Breast epithelium (tissue), 4 donors: Measurements from ENCODE around the gene RNF180. TPM values are rescaled to one million over a fixed set of nuclear protein-coding genes. Genes with fewer than 3 reads are reported as not detected.

Experiments
- DNase-seq, 2 donors: peaks; one replicate each; pipeline ENCODE4 v3.0.0-alpha.2; 2019; ENCODE audit warnings: low spot score in 2 of 2
- H3K27ac ChIP-seq, 2 donors: fragments of 200-600 bp; sonication (generic) in 1 of 2; one replicate each; pipeline ENCODE4 v1.5.1; 2016 to 2019; ENCODE audit warnings: mild to moderate bottlenecking in 1 of 2
- H3K27me3 ChIP-seq, 2 donors: fragments of 200-600 bp; sonication (generic) in 1 of 2; one replicate each; pipeline versions ENCODE4 v1.5.1 to v1.6.0; 2017 to 2019; ENCODE audit warnings: control low read depth in 1 of 2, mild to moderate bottlenecking in 1 of 2
- H3K36me3 ChIP-seq: fragments of 200-600 bp; one replicate; pipeline ENCODE4 v1.5.1; 2019
- H3K4me1 ChIP-seq, 2 donors: fragments of 200-600 bp; sonication (generic); one replicate each; pipeline ENCODE4 v1.5.1; 2016 to 2019; ENCODE audit warnings: control low read depth in 1 of 2
- H3K4me3 ChIP-seq, 3 donors: fragments of 200-600 bp; sonication (generic); 1 replicate in 2 of 3; 2 replicates in 1 of 3; pipeline ENCODE4 v1.5.1; 2016 to 2019; ENCODE audit warnings: mild to moderate bottlenecking in 3 of 3, moderate library complexity in 2 of 3
- H3K9me3 ChIP-seq, 2 donors: fragments of 200-600 bp; sonication (generic) in 1 of 2; one replicate each; pipeline ENCODE4 v1.5.1; 2016 to 2019; ENCODE audit warnings: control low read depth in 1 of 2
- POLR2A ChIP-seq: fragments of 450-650 bp; IDR thresholded peaks from one replicate; pipeline ENCODE4 v1.6.1; 2016; ENCODE audit warnings: antibody characterized with exemption, mild to moderate bottlenecking, moderate library complexity
- POLR2AphosphoS5 ChIP-seq, 3 donors: sonication (generic); formaldehyde crosslinking; IDR thresholded peaks; one replicate each; pipeline ENCODE4 v1.6.1; 2017; ENCODE audit warnings: antibody characterized with exemption in 3 of 3
- intact Hi-C: fragments of 100-400 bp; cut with DNase I; formaldehyde crosslinking; loops from one replicate; pipeline ENCODE4 v1.15.1; 2023; ENCODE audit warnings: low total_unique reads
- total RNA-seq, 3 donors: library from RNA; depleted of rRNA; stranded (reverse); fragments of >200 nt; gene quantifications; one replicate each; pipeline ENCODE4 v1.1.0, GENCODE V29; 2016
- TF ChIP-seq, protein P1 (sequence below), 3 donors: fragments of 450-650 bp; IDR thresholded peaks; one replicate each; pipeline ENCODE4 v1.5.1; 2016 to 2017; ENCODE audit warnings: antibody characterized with exemption in 3 of 3, mild to moderate bottlenecking in 3 of 3, moderate library complexity in 3 of 3

Gene RNF180
- total RNA-seq, 3 donors from 2014 or later, result 14.4 to 22.7 (median 16.2) TPM

DNA sequence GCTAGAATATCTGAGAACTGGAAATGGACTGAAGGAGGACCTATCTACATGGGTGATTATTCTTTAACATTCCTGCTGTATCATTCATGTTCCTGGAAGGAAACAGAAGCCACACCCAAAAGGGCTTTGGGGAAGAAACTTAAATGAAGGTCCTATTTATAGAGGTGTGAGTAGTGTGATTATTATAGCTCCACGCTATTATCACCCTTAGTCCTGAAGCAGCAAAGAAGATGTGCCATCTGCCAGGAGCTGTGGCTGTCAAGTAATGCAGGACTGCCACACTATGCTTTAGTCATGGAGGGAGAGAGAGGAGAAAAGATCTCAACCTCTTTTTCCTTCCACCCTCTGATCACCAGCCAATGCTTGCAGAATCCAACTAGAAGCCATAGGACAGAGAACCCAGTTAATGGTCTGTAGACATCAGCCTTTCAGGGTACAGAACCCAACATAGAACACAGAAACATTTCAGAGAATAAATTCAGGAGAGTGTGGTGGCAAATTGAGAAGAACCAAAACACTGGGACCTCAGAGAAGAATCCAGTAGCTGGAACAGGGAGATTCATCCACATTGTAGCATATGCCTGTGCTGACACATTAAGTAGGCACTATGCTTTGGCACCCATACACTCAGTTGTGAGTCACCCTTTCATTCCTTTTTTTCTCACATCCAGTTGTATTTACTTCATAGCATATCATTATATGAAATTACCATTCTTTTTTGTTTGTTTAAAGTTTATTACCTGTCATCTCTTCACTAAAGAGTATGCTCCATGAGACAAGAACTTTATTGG is 21.0 kb upstream of the RNF180 start:
- TF ChIP-seq, protein P1, sequence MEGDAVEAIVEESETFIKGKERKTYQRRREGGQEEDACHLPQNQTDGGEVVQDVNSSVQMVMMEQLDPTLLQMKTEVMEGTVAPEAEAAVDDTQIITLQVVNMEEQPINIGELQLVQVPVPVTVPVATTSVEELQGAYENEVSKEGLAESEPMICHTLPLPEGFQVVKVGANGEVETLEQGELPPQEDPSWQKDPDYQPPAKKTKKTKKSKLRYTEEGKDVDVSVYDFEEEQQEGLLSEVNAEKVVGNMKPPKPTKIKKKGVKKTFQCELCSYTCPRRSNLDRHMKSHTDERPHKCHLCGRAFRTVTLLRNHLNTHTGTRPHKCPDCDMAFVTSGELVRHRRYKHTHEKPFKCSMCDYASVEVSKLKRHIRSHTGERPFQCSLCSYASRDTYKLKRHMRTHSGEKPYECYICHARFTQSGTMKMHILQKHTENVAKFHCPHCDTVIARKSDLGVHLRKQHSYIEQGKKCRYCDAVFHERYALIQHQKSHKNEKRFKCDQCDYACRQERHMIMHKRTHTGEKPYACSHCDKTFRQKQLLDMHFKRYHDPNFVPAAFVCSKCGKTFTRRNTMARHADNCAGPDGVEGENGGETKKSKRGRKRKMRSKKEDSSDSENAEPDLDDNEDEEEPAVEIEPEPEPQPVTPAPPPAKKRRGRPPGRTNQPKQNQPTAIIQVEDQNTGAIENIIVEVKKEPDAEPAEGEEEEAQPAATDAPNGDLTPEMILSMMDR (IDR thresholded peaks at IDR 0.05), result no peak
- TF ChIP-seq POLR2A (no peak), POLR2AphosphoS5 (IDR thresholded peaks at IDR 0.05) (no peak)
- Histone ChIP-seq H3K9me3 (no peaks in the 10 kb centered on the region), H3K27me3 (no peaks in the 10 kb centered on the region), H3K36me3 (no peaks in the 10 kb centered on the region), H3K4me3 (no peak overlapping the region), H3K27ac (peak overlapping the region in 1 of 2 donors; percentile 28), H3K4me1 (no peaks in the 10 kb centered on the region)
- no peak for DNase-seq
- intact Hi-C loops, result no loop called here

DNA sequence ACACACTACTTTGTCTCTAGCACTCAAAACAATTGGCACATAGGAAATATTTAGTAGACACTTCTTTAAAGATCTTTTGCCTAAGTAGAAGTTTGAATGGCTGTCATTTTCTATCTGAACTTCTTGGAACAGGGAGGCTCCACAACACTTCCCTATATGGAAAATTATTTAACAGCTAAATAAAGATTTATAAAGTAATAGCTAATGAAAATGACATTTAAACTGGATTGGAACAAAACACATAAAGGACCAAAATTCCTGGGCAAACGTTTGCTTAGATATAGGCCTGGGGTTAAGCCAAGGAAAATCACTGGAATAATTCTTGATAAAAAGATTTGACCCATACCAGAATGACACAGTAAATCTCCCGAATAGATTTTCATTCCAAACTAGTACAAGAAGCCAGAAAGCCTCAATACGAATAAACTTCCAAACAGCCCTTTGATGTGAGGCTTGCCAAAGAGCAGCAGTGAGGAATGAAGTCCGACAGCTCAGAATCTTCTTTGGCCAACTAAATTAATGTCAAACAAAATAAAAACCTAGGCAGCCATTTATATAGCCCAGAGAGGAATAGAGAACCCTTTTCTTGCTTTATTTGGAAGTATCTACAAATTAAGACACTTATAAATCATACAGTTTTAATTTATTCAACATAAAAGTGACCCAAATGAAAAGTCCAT is 20.3 kb upstream of the RNF180 start:
- no peak for DNase-seq
- Histone ChIP-seq H3K36me3 (no peaks in the 10 kb centered on the region), H3K4me1 (no peaks in the 10 kb centered on the region), H3K4me3 (no peak overlapping the region), H3K9me3 (no peaks in the 10 kb centered on the region), H3K27ac (peak overlapping the region; percentile 20 to 28), H3K27me3 (no peaks in the 10 kb centered on the region)
- intact Hi-C loops, result no loop called here
- TF ChIP-seq POLR2AphosphoS5 (IDR thresholded peaks at IDR 0.05) (no peak), POLR2A (no peak)
- TF ChIP-seq, protein P1 (IDR thresholded peaks at IDR 0.05), result no peak

DNA sequence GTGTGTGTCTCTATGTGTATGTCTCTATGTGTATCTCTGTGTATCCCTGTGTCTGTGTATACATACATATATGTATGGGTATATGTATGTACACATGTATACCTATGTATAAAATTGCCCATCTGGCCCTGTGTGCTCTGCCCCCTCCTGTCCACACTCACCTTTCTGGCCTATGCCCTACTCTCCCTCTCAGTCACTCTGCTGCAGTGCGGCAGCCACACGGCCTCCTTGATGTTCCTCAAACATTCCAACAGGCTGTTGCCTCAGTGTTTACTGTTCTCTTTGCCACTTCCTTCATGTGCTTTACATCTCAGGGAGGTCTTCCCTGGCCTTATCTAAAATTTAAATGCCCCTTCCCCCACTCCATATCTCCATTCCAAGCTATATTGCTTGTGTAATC is 18.3 kb upstream of the RNF180 start:
- no peak for TF ChIP-seq POLR2A
- no peak for TF ChIP-seq POLR2AphosphoS5 (IDR thresholded peaks at IDR 0.05)
- TF ChIP-seq, protein P1 (IDR thresholded peaks at IDR 0.05), result no peak
- no peak for DNase-seq
- H3K27ac ChIP-seq, result no peak overlapping the region
- H3K9me3 ChIP-seq, result no peaks in the 10 kb centered on the region
- no peaks in the 10 kb centered on the region for H3K27me3 ChIP-seq
- H3K36me3 ChIP-seq, result no peaks in the 10 kb centered on the region
- H3K4me1 ChIP-seq, result no peaks in the 10 kb centered on the region
- intact Hi-C loops, result no loop called here
- no peak overlapping the region for H3K4me3 ChIP-seq

DNA sequence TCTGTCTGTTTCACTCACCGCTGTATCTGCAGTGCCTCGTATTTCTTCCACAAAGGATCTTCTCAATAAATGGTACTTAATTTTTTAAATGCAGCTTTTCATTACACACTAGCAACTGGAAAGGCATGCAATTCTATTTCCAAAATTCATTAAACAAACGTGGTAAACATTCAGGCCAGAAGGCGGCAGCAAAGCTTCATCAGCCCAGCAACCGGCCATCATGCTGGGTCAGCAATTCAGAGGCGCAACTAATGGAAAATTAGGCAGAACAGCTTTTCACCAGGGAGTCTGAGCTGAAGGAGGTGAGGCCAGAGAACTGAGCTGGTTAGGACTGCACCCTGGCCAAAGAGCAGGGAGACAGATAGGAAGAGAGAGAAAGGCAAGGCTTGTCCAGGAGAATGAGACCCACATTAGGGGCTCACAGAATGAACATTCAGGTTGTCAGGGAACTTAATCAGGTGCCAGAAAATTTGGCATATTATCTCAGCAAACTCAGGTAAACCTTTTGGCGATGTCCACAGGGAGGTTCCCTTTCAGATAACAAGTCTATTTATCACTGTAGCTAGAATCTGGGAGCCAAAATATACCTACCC is 17.7 kb upstream of the RNF180 start:
- intact Hi-C loops, result no loop called here
- H3K27me3 ChIP-seq, result no peaks in the 10 kb centered on the region
- no peaks in the 10 kb centered on the region for H3K4me1 ChIP-seq
- H3K36me3 ChIP-seq, result no peaks in the 10 kb centered on the region
- peaks cover 0 to 3% of the 10 kb centered on the region in 2 donors for H3K9me3 ChIP-seq
- peak; percentile 25 to 56 for DNase-seq
- no peak overlapping the region for H3K27ac ChIP-seq
- H3K4me3 ChIP-seq, result no peak overlapping the region
- TF ChIP-seq POLR2AphosphoS5 (IDR thresholded peaks at IDR 0.05), result no peak
- TF ChIP-seq, protein P1 (IDR thresholded peaks at IDR 0.05), result peak in 2 of 3 donors; percentile 61 to 80

DNA sequence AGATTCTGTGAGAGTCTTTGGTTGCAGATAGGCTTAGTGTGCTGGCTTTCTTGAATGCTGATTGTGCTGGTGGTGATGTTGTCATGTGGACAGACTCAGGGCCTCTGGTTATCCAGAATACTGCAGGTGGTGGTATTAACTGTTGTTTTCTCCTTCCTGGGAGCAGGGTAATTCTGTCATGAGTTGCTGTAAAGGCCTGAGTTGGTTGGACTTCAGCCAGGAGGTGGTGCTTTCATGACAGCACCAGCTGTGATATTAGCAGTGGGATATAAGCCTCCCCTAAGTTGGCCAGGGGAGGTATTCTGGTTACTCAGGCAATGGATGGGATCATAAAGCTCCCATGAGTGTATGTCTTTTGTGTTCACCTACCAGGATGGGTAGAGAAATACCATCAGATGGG is 16.4 kb upstream of the RNF180 start:
- peaks cover 0 to 15% of the 10 kb centered on the region in 2 donors for H3K9me3 ChIP-seq
- H3K27ac ChIP-seq, result no peak overlapping the region
- no peaks in the 10 kb centered on the region for H3K36me3 ChIP-seq
- no peak overlapping the region for H3K4me3 ChIP-seq
- H3K27me3 ChIP-seq, result no peaks in the 10 kb centered on the region
- no peak for DNase-seq
- TF ChIP-seq POLR2A (no peak), POLR2AphosphoS5 (IDR thresholded peaks at IDR 0.05) (no peak)
- TF ChIP-seq, protein P1 (IDR thresholded peaks at IDR 0.05), result no peak
- intact Hi-C loops, result no loop called here
- H3K4me1 ChIP-seq, result no peaks in the 10 kb centered on the region
